ENCODE data around the gene COPS2. TPM values are rescaled to one million over a fixed set of nuclear protein-coding genes. Genes with fewer than 3 reads are reported as not detected.
A peak's percentile ranks its signal among the peaks of the same experiment; 100 is the strongest.

COPS2 gene
- total RNA-seq, 1 donor from 2014 or later, result 71.8 TPM

DNA sequence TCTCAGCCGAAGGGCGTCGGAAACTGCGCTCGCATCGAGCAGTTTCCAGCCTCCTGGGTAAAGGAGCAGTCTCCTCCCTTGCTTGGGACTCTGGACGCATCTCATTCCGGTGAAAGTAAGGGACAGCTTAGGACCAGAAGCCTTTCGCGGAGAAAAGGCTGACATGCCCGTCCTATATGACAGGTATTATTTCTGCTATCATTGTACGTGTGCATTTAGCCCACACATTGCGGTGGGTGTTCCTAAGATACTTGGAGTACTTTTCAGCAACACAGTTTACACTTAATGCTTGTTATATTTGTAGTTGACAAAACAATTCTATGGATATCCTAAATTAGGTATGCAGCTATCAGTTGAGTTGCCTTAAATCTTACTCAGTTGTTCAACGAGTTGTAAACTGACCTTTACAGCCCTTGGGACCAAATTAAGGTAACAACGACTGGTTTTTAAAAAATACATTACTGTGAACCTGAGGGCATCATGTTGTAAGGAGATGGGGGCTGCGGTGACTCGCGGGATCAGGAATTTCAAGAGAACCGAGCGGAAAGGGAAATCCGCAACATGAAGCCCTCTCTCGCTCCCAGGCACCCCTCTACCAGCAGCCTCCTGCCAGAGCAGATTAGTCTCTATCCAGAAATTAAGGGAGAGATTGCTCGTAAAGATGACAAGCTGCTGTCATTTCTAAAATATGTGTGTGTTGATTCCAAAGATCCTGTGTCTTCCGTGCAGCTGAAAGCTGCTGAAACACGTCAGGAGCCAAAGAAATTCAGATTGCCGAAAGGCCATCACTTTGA is 632 bp upstream of the COPS2 start:
- Mint-ChIP-seq H3K27me3 (ENCODE audit: unreplicated experiment) (peaks cover 7% of the 10 kb centered on the region), H3K4me1 (ENCODE audit: unreplicated experiment) (peaks cover 11% of the 10 kb centered on the region), H3K4me3 (ENCODE audit: unreplicated experiment) (peak overlapping the region; percentile 99), H3K27ac (ENCODE audit: unreplicated experiment) (peak overlapping the region; percentile 98), H3K36me3 (ENCODE audit: low read depth, unreplicated experiment) (no peaks in the 10 kb centered on the region), H3K9me3 (ENCODE audit: unreplicated experiment) (no peaks in the 10 kb centered on the region)
- TF ChIP-seq, protein P1, sequence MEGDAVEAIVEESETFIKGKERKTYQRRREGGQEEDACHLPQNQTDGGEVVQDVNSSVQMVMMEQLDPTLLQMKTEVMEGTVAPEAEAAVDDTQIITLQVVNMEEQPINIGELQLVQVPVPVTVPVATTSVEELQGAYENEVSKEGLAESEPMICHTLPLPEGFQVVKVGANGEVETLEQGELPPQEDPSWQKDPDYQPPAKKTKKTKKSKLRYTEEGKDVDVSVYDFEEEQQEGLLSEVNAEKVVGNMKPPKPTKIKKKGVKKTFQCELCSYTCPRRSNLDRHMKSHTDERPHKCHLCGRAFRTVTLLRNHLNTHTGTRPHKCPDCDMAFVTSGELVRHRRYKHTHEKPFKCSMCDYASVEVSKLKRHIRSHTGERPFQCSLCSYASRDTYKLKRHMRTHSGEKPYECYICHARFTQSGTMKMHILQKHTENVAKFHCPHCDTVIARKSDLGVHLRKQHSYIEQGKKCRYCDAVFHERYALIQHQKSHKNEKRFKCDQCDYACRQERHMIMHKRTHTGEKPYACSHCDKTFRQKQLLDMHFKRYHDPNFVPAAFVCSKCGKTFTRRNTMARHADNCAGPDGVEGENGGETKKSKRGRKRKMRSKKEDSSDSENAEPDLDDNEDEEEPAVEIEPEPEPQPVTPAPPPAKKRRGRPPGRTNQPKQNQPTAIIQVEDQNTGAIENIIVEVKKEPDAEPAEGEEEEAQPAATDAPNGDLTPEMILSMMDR (IDR thresholded peaks at IDR 0.05; ENCODE audit: unreplicated experiment), result no peak
- peak; percentile 47 for DNase-seq (ENCODE audit: low spot score)

DNA sequence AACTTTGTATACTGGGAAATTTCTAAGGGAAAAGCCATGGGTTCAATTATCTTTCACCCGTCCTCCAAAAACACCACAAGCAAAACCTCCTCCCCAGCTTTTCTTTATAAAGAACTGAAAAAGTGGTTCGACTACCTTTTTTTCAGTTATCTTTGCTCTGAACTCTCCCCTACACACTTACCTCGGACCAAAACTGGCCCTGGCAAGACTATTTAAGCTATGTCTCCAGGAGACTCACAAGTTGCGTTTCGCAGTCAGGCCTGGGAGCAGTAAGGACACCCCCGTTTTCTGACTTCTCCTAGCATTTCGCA is 645 bp downstream of the COPS2 start:
- Mint-ChIP-seq H3K36me3 (ENCODE audit: low read depth, unreplicated experiment) (no peaks in the 10 kb centered on the region), H3K27ac (ENCODE audit: unreplicated experiment) (peak overlapping the region; percentile 65), H3K4me1 (ENCODE audit: unreplicated experiment) (peaks cover 14% of the 10 kb centered on the region), H3K27me3 (ENCODE audit: unreplicated experiment) (peaks cover 7% of the 10 kb centered on the region), H3K4me3 (ENCODE audit: unreplicated experiment) (peak overlapping the region; percentile 99), H3K9me3 (ENCODE audit: unreplicated experiment) (no peaks in the 10 kb centered on the region)
- no peak for DNase-seq (ENCODE audit: low spot score)
- TF ChIP-seq, protein P1 (IDR thresholded peaks at IDR 0.05; ENCODE audit: unreplicated experiment), result no peak

- Mint-ChIP-seq H3K9me3 (ENCODE audit: unreplicated experiment) (no peaks in the 10 kb centered on the region), H3K4me1 (ENCODE audit: unreplicated experiment) (peaks cover 14% of the 10 kb centered on the region), H3K36me3 (ENCODE audit: low read depth, unreplicated experiment) (no peaks in the 10 kb centered on the region), H3K27me3 (ENCODE audit: unreplicated experiment) (peaks cover 7% of the 10 kb centered on the region), H3K27ac (ENCODE audit: unreplicated experiment) (peak overlapping the region; percentile 65), H3K4me3 (ENCODE audit: unreplicated experiment) (peak overlapping the region; percentile 99)
- DNase-seq (ENCODE audit: low spot score), result no peak
- TF ChIP-seq, protein P1 (IDR thresholded peaks at IDR 0.05; ENCODE audit: unreplicated experiment), result no peak
Observed at GRCh38 chr15:49154359-49154758, 1.0 kb downstream of the COPS2 start.

DNA sequence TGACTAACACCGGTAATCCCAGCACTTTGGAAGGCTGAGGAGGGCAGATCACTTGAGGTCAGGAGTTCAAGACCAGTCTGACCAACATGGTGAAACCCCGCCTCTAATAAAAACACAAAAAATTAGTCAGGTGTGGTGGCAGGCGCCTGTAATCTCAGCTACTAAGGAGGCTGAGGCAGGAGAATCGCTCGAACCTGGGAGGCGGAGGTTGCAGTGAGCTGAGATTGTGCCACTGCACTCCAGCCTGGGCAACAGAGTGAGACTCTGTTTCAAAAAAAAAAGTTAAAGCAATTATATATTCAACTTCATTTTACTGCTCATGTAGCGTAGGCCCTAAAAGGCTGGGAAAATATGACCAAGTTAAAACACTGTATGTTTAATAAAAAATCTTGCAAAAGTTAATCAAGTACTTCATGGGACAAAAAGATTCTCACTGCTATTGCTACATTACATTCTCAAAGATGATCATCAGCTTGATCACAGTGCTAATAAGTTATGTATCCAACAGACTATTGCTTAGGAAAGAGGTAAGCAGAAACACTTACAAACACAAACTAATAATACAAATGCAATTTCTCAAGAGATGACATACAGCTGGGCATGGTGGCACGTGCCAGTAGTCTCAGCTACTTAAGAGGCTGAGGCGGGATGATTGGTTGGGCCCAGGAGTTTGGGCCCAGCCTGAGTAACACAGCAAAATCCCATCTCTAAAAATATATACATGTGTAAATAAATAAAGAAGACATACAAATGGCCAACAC is 2.7 kb downstream of the COPS2 start:
- peaks cover 7% of the 10 kb centered on the region for H3K27me3 Mint-ChIP-seq (ENCODE audit: unreplicated experiment)
- no peak overlapping the region for H3K27ac Mint-ChIP-seq (ENCODE audit: unreplicated experiment)
- peaks cover 25% of the 10 kb centered on the region for H3K4me1 Mint-ChIP-seq (ENCODE audit: unreplicated experiment)
- no peaks in the 10 kb centered on the region for H3K36me3 Mint-ChIP-seq (ENCODE audit: low read depth, unreplicated experiment)
- no peak overlapping the region for H3K4me3 Mint-ChIP-seq (ENCODE audit: unreplicated experiment)
- H3K9me3 Mint-ChIP-seq (ENCODE audit: unreplicated experiment), result no peaks in the 10 kb centered on the region
- no peak for DNase-seq (ENCODE audit: low spot score)
- TF ChIP-seq, protein P1 (IDR thresholded peaks at IDR 0.05; ENCODE audit: unreplicated experiment), result no peak

DNA sequence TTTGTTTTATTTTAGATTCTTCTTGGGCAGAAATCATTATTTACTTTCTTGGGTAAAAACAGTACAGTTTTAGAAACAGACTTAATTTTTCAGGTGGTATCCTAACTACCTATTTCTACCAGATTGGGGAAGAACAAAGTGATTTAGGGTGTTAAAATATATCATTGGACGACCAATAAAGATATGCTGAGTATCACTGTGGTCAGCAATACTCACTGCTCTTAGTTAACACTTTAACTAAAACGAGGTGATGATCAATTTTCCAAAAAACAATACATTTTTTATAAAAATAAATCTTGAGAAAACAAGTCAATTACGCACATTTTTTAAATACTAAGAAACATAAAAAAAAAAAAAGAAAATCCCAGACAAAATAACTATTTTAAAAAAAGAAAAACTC is 3.6 kb downstream of the COPS2 start:
- H3K9me3 Mint-ChIP-seq (ENCODE audit: unreplicated experiment), result no peaks in the 10 kb centered on the region
- no peak overlapping the region for H3K27ac Mint-ChIP-seq (ENCODE audit: unreplicated experiment)
- TF ChIP-seq, protein P1 (IDR thresholded peaks at IDR 0.05; ENCODE audit: unreplicated experiment), result no peak
- H3K4me1 Mint-ChIP-seq (ENCODE audit: unreplicated experiment), result peaks cover 29% of the 10 kb centered on the region
- H3K4me3 Mint-ChIP-seq (ENCODE audit: unreplicated experiment), result no peak overlapping the region
- H3K27me3 Mint-ChIP-seq (ENCODE audit: unreplicated experiment), result peaks cover 7% of the 10 kb centered on the region
- no peak for DNase-seq (ENCODE audit: low spot score)
- H3K36me3 Mint-ChIP-seq (ENCODE audit: low read depth, unreplicated experiment), result no peaks in the 10 kb centered on the region

Data from endothelial cell (in vitro differentiated cells).